Suppressor macrophage treated with lipopolysaccharide for 4 hours (primary cell): ENCODE data around the gene PDE6D.
"Not testable (repeated sequence)": the region's sequence is repeated elsewhere in the genome, so short reads cannot be mapped to it uniquely, and the experiment has no call there.

ENCODE experiments used
- DNase-seq: peaks from one replicate; pipeline ENCODE4 v3.0.0-alpha.2; 2020

PDE6D gene

DNA sequence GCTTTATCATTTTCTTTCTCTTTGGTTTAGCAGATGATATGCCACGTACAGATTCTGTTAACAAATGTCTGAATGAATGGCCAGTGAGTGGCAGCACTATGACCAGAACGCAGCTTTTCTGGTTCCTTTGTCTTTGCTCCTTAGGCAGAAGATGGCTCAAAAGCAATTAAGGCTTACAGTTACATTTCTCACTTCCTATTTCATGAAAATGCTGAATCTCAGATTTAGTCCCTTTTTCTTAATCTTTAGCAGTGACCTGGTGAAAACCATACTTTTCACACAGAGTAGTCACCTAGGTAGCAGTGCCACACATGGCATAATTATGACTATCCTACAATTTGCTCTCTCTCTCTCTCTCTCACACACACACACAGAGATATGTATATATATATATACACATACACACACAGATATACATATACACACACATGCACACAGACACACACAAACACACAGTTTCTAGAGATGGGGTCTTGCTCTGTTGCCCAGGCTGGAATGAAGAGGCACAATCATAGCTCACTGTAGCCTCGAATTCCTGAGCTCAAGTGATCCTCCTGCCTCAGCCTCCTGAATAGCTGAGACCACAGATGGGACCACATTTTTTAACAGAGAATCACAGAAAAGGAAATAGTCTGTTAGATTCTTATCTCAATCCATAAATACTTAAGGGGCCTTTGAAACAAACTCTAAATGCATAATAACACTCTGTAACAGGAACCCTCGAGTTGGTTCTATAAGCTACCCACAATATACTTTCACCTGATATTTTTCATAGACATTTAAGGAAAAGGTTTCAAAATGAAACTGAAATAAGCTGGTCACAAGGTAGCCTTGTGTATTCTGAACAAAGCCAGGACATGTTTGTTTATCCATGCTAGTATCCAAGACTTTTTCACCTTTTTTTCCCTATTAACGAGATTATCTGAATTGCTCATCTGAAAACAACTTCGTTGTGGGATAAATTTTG, 11.6 kb downstream of the PDE6D start:
- peak; percentile 5 for DNase-seq

GRCh38 chr2:231765496-231765929, 15.6 kb downstream of the PDE6D start:
- DNase-seq = no peak

DNA sequence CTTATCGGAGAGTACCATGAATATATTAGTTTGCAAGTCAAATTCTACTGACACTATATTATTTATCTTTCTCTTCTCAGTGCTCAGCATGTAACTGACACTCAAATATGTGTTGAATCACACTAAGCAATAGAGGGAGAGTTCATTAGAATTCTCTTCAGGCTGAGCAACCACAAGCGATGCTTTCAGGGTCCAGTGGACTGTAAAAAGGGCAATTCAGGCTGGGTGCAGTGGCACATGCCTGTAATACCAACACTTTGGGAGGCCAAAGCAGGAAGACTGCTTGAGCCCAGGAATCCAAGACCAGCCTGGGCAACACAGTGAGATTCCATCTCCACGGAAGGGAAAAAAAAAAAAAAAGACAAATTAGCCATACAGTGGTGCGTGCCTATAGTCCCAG, 16.3 kb downstream of the PDE6D start:
- DNase-seq = no peak

DNA sequence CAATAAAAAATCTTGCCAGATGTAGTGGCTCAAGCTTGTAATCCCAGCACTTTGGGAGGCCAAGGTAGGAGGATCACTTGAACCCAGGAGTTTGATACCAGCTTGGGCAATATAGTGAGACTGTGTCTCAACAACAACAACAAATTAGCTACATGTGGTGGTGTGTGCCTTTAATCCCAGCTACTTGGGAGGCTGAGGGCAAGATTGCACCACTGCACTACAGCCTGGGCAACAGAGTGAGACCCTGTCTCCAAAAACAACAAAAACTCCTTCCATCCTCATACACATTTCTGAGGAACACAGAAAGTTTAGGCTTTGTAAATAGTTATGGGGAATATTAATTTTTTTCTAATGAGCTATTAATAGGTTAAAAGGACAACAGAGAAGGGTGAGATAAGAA, 17.0 kb downstream of the PDE6D start:
- no peak for DNase-seq

DNA sequence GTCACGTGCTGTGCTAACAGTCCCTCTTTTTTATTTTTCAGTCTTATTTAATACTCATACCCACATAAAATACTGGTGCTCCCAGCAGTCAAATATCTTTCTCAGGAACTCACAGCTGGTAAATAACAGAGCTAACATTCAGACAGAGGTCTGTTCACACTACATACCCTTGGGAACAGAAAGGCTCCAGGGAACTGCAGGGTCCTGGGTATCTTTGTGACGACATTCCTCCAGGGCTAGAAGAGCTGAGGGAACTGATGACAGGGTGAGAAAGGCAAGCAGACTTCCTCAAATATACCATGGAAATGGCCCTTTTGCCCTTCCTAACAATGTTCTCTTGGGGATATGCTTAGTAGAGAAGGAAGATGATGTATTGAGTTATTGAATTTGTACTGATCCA, 19.3 kb downstream of the PDE6D start:
- DNase-seq = no peak

DNA sequence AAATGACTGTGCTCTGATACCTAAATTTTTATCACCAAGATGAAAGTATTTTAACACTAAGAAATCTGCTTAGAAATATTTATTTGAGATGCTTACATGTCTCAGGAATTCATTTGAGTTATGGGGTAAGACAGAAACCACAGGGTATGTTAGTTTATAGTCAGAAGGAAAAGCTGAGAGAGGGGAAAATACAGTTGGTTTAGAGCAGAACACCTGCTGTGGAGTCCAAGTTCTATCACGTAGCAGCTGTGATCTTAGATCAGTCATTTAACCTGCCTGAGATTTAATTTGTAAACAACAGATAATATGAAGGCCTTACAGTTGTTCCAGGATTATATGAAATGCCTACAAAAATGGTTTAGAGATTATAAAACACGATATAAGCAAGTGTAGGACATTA, 29.0 kb downstream of the PDE6D start:
- no peak for DNase-seq

DNA sequence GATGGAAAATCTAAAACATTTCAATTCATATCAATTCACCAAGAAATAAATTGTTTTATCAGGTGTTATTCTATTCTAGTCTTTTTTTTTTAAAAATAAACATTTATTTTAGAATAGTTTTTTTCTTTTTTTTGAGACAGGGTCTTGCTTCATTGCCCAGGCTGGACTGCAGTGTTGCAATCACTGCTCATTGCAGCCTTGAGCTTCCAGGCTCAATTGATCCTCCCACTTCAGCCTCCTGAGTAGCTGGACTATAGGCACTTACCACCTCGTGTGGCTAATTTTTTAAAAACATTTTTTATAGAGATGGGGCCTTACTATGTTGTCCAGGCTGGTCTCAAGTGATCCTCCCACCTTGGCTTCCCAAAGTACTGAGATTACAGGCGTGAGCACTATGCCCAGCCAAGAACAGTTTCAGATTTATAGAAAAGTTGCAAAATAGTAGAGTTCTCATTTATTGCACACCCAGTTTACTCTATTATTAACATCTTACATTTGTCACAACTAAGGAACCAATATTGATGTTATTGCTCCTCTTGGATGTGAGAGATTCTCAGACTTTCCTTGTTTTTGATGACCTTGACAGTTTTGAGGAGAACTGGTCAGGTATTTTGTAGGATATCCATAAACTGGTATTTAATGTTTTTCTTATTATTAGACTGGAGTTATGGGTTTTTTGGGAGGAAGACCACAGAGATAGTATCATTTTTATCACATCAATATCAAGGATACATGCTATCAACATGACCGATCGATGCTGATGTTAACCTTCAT, 29.9 kb downstream of the PDE6D start:
- no peak for DNase-seq

DNA sequence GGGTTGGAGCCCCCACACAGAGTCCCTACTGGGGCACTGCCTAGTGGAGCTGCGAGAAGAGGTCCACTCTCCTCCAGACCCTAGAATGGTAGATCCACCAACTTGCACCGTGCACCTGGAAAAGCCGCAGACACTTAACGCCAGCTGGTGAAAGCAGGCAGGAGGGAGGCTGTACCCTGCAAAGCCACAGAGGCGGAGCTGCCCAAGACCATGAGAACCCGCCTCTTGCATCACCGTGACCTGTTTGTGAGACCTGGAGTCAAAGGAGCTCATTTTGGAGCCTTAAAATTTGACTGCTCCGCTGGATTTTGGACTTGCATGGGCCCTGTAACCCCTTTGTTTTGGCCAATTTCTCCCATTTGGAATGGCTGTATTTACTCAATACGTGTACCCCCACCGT, 32.1 kb downstream of the PDE6D start:
- not testable (repeated sequence) for DNase-seq

DNA sequence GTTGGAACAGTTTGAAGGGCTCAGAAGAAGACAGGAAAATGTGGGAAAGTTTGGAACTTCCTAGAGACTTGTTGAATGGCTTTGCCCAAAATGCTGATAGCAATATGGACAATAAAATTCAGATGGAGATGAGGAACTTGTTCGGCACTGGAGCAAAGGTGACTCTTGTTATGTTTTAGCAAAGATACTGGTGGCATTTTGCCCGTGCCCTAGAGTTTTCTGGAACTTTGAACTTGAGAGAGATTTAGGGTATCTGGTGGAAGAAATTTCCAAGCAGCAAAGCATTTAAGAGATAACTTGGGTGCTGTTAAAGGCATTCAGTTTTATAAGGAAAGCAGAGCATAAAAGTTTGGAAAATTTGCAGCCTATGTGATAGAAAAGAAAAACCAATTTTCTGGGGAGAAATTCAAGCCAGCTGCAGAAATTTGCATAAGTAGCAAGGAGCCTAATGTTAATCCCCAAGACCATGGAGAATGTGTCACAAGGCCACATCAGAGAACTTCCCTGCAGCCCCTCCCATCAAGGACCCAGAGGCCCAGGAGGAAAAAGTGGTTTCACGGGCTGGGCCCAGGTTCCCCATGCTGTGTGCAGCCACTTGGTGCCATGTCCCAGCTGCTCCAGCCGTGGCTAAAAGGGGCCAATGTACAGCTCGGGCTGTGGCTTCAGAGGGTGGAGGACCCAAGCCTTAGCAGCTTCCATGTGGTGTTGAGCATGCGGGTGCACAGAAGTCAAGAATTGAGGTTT, 32.8 kb downstream of the PDE6D start:
- not testable (repeated sequence) for DNase-seq

DNA sequence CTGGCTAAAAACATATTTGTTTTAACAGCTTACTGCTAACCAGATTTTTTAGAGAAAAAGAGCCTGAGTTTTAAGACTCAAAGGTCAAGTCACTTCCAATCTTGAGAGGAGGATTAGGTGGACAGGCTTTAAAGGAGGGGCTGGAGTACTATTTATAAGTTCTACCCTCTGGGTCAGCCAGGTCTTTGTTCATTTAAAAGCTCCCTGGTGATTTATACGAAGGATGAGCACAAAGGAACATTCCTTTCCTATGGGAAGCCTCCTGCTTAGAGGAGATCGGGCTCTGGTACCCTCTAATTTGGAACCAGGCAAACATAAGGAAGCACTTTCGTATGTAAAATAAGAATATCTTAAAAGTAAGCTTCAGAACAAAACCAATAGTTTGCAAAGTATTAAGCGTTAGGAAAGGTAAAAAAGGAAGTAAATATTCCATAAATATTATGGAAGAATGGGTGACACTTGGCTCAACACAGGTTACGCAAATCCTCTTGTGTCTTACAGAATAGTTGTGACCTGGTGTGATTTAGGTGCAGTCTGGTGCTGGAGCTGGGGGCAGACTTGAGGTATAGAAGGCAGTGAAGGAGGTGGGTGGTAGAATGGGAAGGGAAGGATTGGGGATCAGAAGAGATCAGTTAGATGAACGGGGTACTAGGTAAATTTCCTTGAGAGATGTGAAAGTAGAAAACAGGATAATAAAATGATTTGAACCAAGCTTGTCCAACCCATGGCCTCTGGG, 35.6 kb downstream of the PDE6D start:
- DNase-seq = no peak

DNA sequence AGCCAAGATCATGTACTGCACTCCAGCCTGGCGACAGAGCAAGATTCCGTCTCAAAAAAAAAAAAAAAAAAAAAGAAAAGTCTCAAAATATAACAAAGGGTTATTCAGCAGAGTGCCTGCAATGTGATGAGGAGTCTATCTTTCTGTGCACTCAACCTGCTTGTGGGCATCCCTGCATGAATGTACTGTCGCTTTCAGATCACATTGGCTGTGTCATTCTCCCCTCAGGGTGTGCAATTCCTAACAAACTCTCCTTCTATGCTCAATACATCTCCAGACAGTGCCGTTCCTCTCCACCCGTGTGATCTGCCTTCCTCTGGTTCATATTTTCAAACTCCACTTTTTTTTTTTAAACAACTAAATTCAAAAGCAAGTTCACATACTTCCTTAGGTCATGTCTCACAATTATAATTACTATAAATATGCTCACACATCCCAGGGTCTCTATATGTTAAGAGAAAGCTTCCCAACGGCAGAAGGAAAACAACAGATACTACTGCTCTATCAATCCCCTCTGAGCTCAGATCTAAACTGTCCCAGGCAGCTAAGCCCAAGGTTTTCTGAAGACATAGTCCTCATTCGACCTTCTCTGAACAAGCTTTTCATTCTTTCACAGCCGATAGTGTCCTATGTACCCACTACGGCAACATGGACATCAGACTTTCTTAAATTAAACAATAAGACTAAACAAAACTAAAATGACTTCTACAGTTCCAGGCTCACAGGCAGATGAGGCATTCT, 37.5 kb downstream of the PDE6D start:
- DNase-seq = no peak

DNA sequence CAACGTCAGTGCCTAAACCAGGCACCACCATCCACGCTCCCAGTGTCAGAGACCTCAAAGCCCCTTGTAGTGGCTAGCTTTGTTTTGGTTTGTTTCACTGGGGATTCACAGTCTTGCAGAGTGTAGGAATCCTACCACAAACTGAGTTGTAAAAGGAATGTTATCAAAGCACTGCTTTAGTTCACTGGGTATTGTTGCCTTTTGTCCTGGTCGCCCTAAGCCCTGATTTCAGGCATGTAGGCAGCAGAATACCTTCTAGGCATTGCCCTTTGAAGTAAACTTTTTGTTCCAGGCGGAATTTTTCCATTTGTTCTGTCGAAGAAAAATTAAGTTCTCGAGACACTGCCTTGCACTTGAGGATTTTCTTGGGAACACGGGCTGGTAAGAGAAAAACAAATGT, 43.3 kb downstream of the PDE6D start:
- no peak for DNase-seq

GRCh38 chr2:231732604-231733003, 48.5 kb downstream of the PDE6D start:
- DNase-seq = no peak

DNA sequence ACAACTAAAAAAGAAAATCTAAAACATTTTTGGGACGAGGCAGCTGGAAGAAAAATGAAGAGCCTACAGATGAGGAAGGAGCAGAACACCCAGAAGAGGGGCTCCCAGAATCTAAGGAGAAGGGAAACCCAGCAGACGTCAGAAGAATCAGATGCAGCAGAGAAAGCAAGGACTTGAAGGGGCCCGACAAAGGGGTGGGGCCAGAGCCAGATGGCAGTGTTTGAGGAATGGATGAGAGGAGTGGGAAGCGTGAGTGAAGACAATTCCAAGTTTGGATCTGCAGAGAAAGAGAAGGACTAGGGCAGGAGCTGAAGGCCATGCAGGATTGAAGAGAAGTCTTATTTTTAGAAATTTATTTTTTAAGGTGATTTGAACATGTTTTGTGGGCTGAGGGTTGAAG, 53.5 kb downstream of the PDE6D start:
- DNase-seq = no peak

- DNase-seq = no peak
These were observed 54.8 kb downstream of the PDE6D start for GRCh38 chr2:231726276-231726675.

GRCh38 chr2:231725476-231725875, 55.6 kb downstream of the PDE6D start:
- DNase-seq = no peak

DNA sequence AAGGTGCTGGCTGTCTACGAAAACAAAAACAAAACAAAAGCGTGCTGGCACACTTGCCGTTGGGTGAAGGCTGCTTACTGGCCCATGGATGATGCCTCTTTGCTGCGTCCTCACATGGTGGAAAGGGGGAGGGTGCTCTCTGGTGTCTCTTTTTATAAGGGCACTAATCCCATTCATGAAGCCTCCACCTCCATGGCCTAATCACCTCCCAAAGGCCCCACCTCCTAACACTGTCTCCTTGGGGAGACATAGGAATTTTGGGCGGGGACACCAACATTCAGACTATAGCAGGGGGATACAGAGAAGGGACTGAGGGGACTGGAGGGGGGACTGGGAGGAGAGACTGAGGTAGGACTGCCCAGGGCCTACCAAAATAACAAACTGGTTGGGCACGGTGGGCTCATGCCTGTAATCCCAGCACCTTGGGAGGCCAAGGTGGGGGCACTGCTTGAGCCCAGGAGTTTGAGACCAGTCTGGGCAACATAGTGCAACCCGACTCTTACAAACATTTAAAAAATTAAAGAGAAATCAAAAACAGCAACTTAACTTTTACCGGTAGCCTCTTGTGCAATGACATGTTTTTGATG, 58.3 kb downstream of the PDE6D start:
- DNase-seq = no peak

DNA sequence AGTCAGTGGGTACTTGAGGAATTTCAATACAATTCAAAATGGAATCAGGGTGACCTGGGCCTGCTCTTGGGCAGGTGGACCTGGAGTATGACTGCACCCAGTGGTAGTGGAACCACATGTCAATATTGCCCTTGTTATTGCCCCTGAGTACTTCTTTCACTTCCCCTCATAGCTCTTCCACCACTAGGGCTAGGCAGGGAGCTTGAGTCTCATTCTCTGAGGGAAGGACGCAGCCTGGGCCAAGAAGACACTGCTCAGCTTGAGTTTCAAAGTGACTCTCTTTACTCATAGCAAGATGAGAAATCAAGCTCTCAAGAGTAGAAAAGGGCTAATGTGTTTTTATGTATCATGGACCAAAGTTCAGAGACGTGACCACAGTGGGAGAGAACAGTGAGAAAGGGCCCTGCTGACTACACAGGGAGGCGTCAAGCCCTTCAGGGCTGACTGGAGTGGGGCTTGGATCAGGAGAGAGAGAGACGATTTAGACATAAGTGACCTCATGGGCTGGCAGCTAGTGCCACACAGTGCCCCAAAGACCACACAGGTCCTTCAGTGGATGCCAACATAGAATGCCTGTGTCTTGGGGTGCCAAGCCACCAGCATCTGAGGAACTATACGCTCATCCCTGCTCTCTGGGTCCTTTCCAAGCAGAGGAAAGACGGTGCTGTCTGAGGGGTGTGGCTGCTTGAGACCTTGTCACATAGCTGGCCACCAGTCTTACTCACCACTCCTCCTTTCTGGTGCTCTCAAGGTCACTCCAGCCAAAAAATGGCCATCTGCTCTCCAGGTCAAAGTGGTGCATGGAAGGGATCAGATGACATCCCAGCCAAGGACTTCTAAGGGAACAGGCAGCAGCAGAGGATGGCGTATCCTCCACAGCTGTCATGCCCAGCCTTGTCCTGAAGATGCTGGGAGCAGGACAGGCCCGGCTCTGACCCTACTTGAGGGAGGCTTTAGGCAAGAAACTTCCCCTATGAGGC, 59.8 kb downstream of the PDE6D start:
- DNase-seq = peak; percentile 46

- no peak for DNase-seq
These were observed 60.6 kb downstream of the PDE6D start for GRCh38 chr2:231720292-231720986.
